ENCODE measurements around the gene CFAP69.

Gene CFAP69

GRCh38 chr7:90222390-90222789 is 22.6 kb upstream of the CFAP69 start:
- peaks cover 70% of the 10 kb centered on the region for H3K27me3 Mint-ChIP-seq
- ATAC-seq (replicated peaks; ENCODE audit: extremely low read depth, poor library complexity, severe bottlenecking) (no peak), DNase-seq (ENCODE audit: low spot score in 2 of 2) (no peak)
- no peaks in the 10 kb centered on the region for H3K9me3 Mint-ChIP-seq
- H3K4me1 Mint-ChIP-seq, result no peaks in the 10 kb centered on the region
- no peaks in the 10 kb centered on the region for H3K36me3 Mint-ChIP-seq (ENCODE audit: insufficient read depth)
- H3K4me3 Mint-ChIP-seq, result no peak overlapping the region
- no peak overlapping the region for H3K27ac Mint-ChIP-seq (ENCODE audit: low read depth)

GRCh38 chr7:90222811-90223725 is 21.9 kb upstream of the CFAP69 start:
- Mint-ChIP-seq H3K9me3 (no peaks in the 10 kb centered on the region), H3K36me3 (ENCODE audit: insufficient read depth) (no peaks in the 10 kb centered on the region), H3K4me3 (no peak overlapping the region), H3K4me1 (no peaks in the 10 kb centered on the region), H3K27me3 (peaks cover 77% of the 10 kb centered on the region), H3K27ac (ENCODE audit: low read depth) (no peak overlapping the region)
- ATAC-seq (replicated peaks; ENCODE audit: extremely low read depth, poor library complexity, severe bottlenecking) (no peak), DNase-seq (ENCODE audit: low spot score in 2 of 2) (no peak)

- H3K4me3 Mint-ChIP-seq, result no peak overlapping the region
- DNase-seq (ENCODE audit: low spot score in 2 of 2) (no peak), ATAC-seq (replicated peaks; ENCODE audit: extremely low read depth, poor library complexity, severe bottlenecking) (no peak)
- no peak overlapping the region for H3K27ac Mint-ChIP-seq (ENCODE audit: low read depth)
- H3K9me3 Mint-ChIP-seq, result no peaks in the 10 kb centered on the region
- H3K36me3 Mint-ChIP-seq (ENCODE audit: insufficient read depth), result no peaks in the 10 kb centered on the region
- H3K4me1 Mint-ChIP-seq, result no peaks in the 10 kb centered on the region
- H3K27me3 Mint-ChIP-seq, result peaks cover 84% of the 10 kb centered on the region
These were observed 20.8 kb upstream of the CFAP69 start for GRCh38 chr7:90224195-90224594.

GRCh38 chr7:90225181-90225580 is 19.8 kb upstream of the CFAP69 start:
- ATAC-seq (replicated peaks; ENCODE audit: extremely low read depth, poor library complexity, severe bottlenecking), result no peak
- H3K27me3 Mint-ChIP-seq, result peaks cover 81% of the 10 kb centered on the region

GRCh38 chr7:90225601-90226000 is 19.4 kb upstream of the CFAP69 start:
- no peaks in the 10 kb centered on the region for H3K4me1 Mint-ChIP-seq
- no peak overlapping the region for H3K4me3 Mint-ChIP-seq
- peaks cover 78% of the 10 kb centered on the region for H3K27me3 Mint-ChIP-seq
- no peaks in the 10 kb centered on the region for H3K36me3 Mint-ChIP-seq (ENCODE audit: insufficient read depth)
- ATAC-seq (replicated peaks; ENCODE audit: extremely low read depth, poor library complexity, severe bottlenecking) (no peak), DNase-seq (ENCODE audit: low spot score in 2 of 2) (no peak)
- no peaks in the 10 kb centered on the region for H3K9me3 Mint-ChIP-seq
- H3K27ac Mint-ChIP-seq (ENCODE audit: low read depth), result no peak overlapping the region

More at GRCh38 chr7:90225181-90225580, 19.8 kb upstream of the CFAP69 start:
- Mint-ChIP-seq H3K4me1 (no peaks in the 10 kb centered on the region), H3K27ac (ENCODE audit: low read depth) (no peak overlapping the region), H3K36me3 (ENCODE audit: insufficient read depth) (no peaks in the 10 kb centered on the region), H3K9me3 (no peaks in the 10 kb centered on the region), H3K4me3 (no peak overlapping the region)
- DNase-seq (ENCODE audit: low spot score in 2 of 2), result no peak

- no peaks in the 10 kb centered on the region for H3K4me1 Mint-ChIP-seq
- no peak overlapping the region for H3K27ac Mint-ChIP-seq (ENCODE audit: low read depth)
- H3K9me3 Mint-ChIP-seq, result no peaks in the 10 kb centered on the region
- no peak overlapping the region for H3K4me3 Mint-ChIP-seq
- no peak for DNase-seq (ENCODE audit: low spot score in 2 of 2)
- no peak for ATAC-seq (replicated peaks; ENCODE audit: extremely low read depth, poor library complexity, severe bottlenecking)
- H3K27me3 Mint-ChIP-seq, result peaks cover 61% of the 10 kb centered on the region
- no peaks in the 10 kb centered on the region for H3K36me3 Mint-ChIP-seq (ENCODE audit: insufficient read depth)
These were observed 17.7 kb upstream of the CFAP69 start for GRCh38 chr7:90227259-90227658.

- Mint-ChIP-seq H3K4me1 (no peaks in the 10 kb centered on the region), H3K27ac (ENCODE audit: low read depth) (no peak overlapping the region), H3K9me3 (no peaks in the 10 kb centered on the region), H3K27me3 (peaks cover 37% of the 10 kb centered on the region), H3K36me3 (ENCODE audit: insufficient read depth) (no peaks in the 10 kb centered on the region), H3K4me3 (no peak overlapping the region)
- DNase-seq (ENCODE audit: low spot score in 2 of 2), result no peak
- no peak for ATAC-seq (replicated peaks; ENCODE audit: extremely low read depth, poor library complexity, severe bottlenecking)
These were observed 15.3 kb upstream of the CFAP69 start for GRCh38 chr7:90229682-90230081.

- Mint-ChIP-seq H3K9me3 (no peaks in the 10 kb centered on the region), H3K4me3 (no peak overlapping the region), H3K4me1 (no peaks in the 10 kb centered on the region), H3K36me3 (ENCODE audit: insufficient read depth) (no peaks in the 10 kb centered on the region), H3K27me3 (peaks cover 33% of the 10 kb centered on the region), H3K27ac (ENCODE audit: low read depth) (no peak overlapping the region)
- ATAC-seq (replicated peaks; ENCODE audit: extremely low read depth, poor library complexity, severe bottlenecking) (no peak), DNase-seq (ENCODE audit: low spot score in 2 of 2) (no peak)
These were observed 14.1 kb upstream of the CFAP69 start for GRCh38 chr7:90230834-90231233.

GRCh38 chr7:90231304-90231703 is 13.7 kb upstream of the CFAP69 start:
- no peaks in the 10 kb centered on the region for H3K9me3 Mint-ChIP-seq
- no peaks in the 10 kb centered on the region for H3K36me3 Mint-ChIP-seq (ENCODE audit: insufficient read depth)
- H3K4me1 Mint-ChIP-seq, result no peaks in the 10 kb centered on the region
- H3K27ac Mint-ChIP-seq (ENCODE audit: low read depth), result no peak overlapping the region
- H3K27me3 Mint-ChIP-seq, result peaks cover 33% of the 10 kb centered on the region
- no peak overlapping the region for H3K4me3 Mint-ChIP-seq
- ATAC-seq (replicated peaks; ENCODE audit: extremely low read depth, poor library complexity, severe bottlenecking) (no peak), DNase-seq (ENCODE audit: low spot score in 2 of 2) (no peak)

- H3K4me3 Mint-ChIP-seq, result no peak overlapping the region
- DNase-seq (ENCODE audit: low spot score in 2 of 2) (no peak), ATAC-seq (replicated peaks; ENCODE audit: extremely low read depth, poor library complexity, severe bottlenecking) (no peak)
- H3K9me3 Mint-ChIP-seq, result no peaks in the 10 kb centered on the region
- H3K4me1 Mint-ChIP-seq, result no peaks in the 10 kb centered on the region
- H3K36me3 Mint-ChIP-seq (ENCODE audit: insufficient read depth), result no peaks in the 10 kb centered on the region
- H3K27me3 Mint-ChIP-seq, result peaks cover 23% of the 10 kb centered on the region
- no peak overlapping the region for H3K27ac Mint-ChIP-seq (ENCODE audit: low read depth)
These were observed 12.5 kb upstream of the CFAP69 start for GRCh38 chr7:90232430-90232829.

GRCh38 chr7:90233569-90233968 is 11.4 kb upstream of the CFAP69 start:
- Mint-ChIP-seq H3K27ac (ENCODE audit: low read depth) (no peak overlapping the region), H3K27me3 (peaks cover 12% of the 10 kb centered on the region), H3K36me3 (ENCODE audit: insufficient read depth) (no peaks in the 10 kb centered on the region), H3K4me1 (no peaks in the 10 kb centered on the region), H3K9me3 (no peaks in the 10 kb centered on the region), H3K4me3 (no peak overlapping the region)
- DNase-seq (ENCODE audit: low spot score in 2 of 2) (no peak), ATAC-seq (replicated peaks; ENCODE audit: extremely low read depth, poor library complexity, severe bottlenecking) (no peak)

- H3K4me1 Mint-ChIP-seq, result no peaks in the 10 kb centered on the region
- no peaks in the 10 kb centered on the region for H3K27me3 Mint-ChIP-seq
- DNase-seq (ENCODE audit: low spot score in 2 of 2) (no peak), ATAC-seq (replicated peaks; ENCODE audit: extremely low read depth, poor library complexity, severe bottlenecking) (no peak)
- no peaks in the 10 kb centered on the region for H3K9me3 Mint-ChIP-seq
- H3K4me3 Mint-ChIP-seq, result no peak overlapping the region
- H3K36me3 Mint-ChIP-seq (ENCODE audit: insufficient read depth), result no peaks in the 10 kb centered on the region
- no peak overlapping the region for H3K27ac Mint-ChIP-seq (ENCODE audit: low read depth)
These were observed 8.2 kb upstream of the CFAP69 start for GRCh38 chr7:90236721-90237289.

GRCh38 chr7:90238022-90238421 is 7.0 kb upstream of the CFAP69 start:
- Mint-ChIP-seq H3K9me3 (no peaks in the 10 kb centered on the region), H3K4me3 (no peak overlapping the region), H3K27me3 (no peaks in the 10 kb centered on the region), H3K27ac (ENCODE audit: low read depth) (no peak overlapping the region), H3K36me3 (ENCODE audit: insufficient read depth) (no peaks in the 10 kb centered on the region), H3K4me1 (no peaks in the 10 kb centered on the region)
- no peak for ATAC-seq (replicated peaks; ENCODE audit: extremely low read depth, poor library complexity, severe bottlenecking)
- DNase-seq (ENCODE audit: low spot score in 2 of 2), result no peak
